GM12878 (cell line): Measurements from ENCODE around the gene LY9.

Source experiments
- CTCF ChIP-seq, 3 experiments: IDR thresholded peaks in 2 of 3; conservative IDR thresholded peaks in 1 of 3; 2 replicates each; pipeline ENCODE4 v1.5.1; 2011; ENCODE audit warnings: low read depth in 3 of 3, low read length in 3 of 3, mild to moderate bottlenecking in 3 of 3, control low read depth in 2 of 3, moderate library complexity in 2 of 3, inconsistent platforms in 1 of 3, mixed read lengths in 1 of 3; ENCODE audit not compliant: control insufficient read depth in 2 of 3, insufficient read depth in 1 of 3; ENCODE audit errors: extremely low read depth in 1 of 3
- MAX ChIP-seq: IDR thresholded peaks from 2 replicates; pipeline ENCODE4 v1.6.1; 2012; ENCODE audit warnings: low read depth, low read length, improper control_type of control experiment
- PBX3 ChIP-seq: IDR thresholded peaks from 2 replicates; pipeline ENCODE4 v1.6.1; 2011; ENCODE audit warnings: mild to moderate bottlenecking, low read depth, low read length, moderate library complexity; ENCODE audit not compliant: insufficient replicate concordance
- RFX5 ChIP-seq: IDR thresholded peaks from 2 replicates; pipeline ENCODE4 v1.6.1; 2011; ENCODE audit warnings: low read depth, low read length, improper control_type of control experiment
- SUZ12 ChIP-seq: fragments of 200-600 bp; sonication (generic); IDR thresholded peaks from one replicate; pipeline ENCODE4 v1.6.1; 2018; ENCODE audit warnings: antibody characterized with exemption, mild to moderate bottlenecking; ENCODE audit not compliant: unreplicated experiment
- TARDBP ChIP-seq: IDR thresholded peaks from 2 replicates; pipeline ENCODE4 v1.6.1; 2016; ENCODE audit warnings: borderline replicate concordance

- TF ChIP-seq SUZ12 (no peak), PBX3 (no peak), TARDBP (no peak), CTCF (IDR thresholded peaks at IDR 0.05 in 2 of 3, conservative IDR thresholded peaks at IDR 0.05 in 1 of 3; ENCODE audit: control insufficient read depth in 2 of 3, extremely low read depth in 1 of 3, insufficient read depth in 1 of 3, low read depth in 3 of 3, low read length in 3 of 3) (no peak), RFX5 (no peak), MAX (no peak)
Observed at GRCh38 chr1:160813215-160813614, 17.2 kb downstream of the LY9 start.
